ENCODE measurements around the gene ATXN10. TPM values are rescaled to one million over a fixed set of nuclear protein-coding genes. Genes with fewer than 3 reads are reported as not detected.

ATXN10 gene
- total RNA-seq, 1 donor from 2014 or later, result 125 TPM

DNA sequence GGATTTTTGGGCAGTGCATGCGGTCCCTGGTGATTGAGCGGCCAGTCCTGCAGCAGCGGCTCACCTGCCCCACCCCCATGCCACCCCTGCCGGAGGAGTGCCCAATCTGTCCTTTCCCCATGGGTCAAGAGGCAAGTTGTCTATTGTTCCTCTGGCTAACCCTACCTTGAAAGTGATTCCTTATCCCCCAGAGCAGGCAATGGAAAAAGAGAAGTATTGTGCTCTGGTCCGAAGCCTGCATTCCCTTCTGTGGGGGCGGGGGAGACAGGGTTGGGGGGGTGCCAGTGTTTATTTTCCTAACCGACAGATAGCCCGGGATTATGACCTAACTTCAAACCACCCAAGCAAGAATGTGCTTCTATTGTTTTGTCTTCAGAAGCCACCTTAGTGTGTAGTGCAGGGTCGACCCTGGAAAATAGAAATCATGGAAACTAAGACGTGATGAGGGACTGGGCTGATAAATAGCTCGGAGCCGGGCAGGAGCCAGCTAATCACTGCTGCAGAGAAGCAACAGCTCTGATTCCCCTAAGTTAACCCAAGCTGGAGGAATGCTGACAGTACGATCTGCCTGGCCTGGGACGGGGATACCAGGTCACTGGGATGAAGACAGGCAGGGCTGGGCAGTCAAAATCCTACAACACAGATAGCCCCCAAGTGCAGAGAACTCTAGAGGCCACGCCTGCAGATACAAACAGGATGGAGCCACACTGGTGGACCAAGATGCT is 38.7 kb upstream of the ATXN10 start:
- Histone ChIP-seq H3K4me3 (no peak overlapping the region), H3K9me3 (no peaks in the 10 kb centered on the region), H3K4me1 (no peaks in the 10 kb centered on the region), H3K36me3 (no peaks in the 10 kb centered on the region), H3K27me3 (peaks cover 4% of the 10 kb centered on the region), H3K27ac (no peak overlapping the region)
- peak; percentile 41 for DNase-seq
- intact Hi-C loops (cut with DNase I), result no loop called here
- TF ChIP-seq CTCF (IDR thresholded peaks at IDR 0.05), result no peak
- no peak for ATAC-seq

- TF ChIP-seq CTCF (IDR thresholded peaks at IDR 0.05), result no peak
- DNase-seq (no peak), ATAC-seq (no peak)
- Histone ChIP-seq H3K9me3 (no peaks in the 10 kb centered on the region), H3K4me3 (no peak overlapping the region), H3K4me1 (peaks cover 18% of the 10 kb centered on the region), H3K36me3 (no peaks in the 10 kb centered on the region), H3K27ac (no peak overlapping the region), H3K27me3 (no peaks in the 10 kb centered on the region)
- intact Hi-C loops (cut with DNase I), result no loop called here
These were observed 35.0 kb upstream of the ATXN10 start for GRCh38 chr22:45636683-45637082.

DNA sequence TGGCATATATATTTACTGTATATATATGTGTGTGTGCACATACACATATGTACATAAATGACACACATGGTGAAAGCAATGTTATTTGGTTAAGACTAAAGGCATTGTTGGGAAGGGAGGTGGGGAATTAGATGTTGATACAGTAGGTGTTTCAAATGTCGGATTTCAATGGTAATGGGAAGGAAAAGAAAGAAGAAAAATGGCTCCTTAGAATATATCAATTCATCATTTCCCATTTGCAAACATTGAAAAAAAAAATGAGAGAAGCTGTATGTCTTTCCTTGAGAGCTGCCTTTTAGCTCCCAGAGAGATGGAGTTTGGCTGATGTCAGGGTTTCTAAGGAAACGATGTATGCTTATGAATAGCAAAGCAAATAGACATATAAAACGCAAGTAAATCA is 33.4 kb upstream of the ATXN10 start:
- Histone ChIP-seq H3K36me3 (no peaks in the 10 kb centered on the region), H3K27me3 (no peaks in the 10 kb centered on the region), H3K4me3 (no peak overlapping the region), H3K27ac (no peak overlapping the region), H3K4me1 (peaks cover 18% of the 10 kb centered on the region), H3K9me3 (no peaks in the 10 kb centered on the region)
- intact Hi-C loops (cut with DNase I), result no loop called here
- no peak for ATAC-seq
- DNase-seq, result no peak
- TF ChIP-seq CTCF (IDR thresholded peaks at IDR 0.05), result no peak

GRCh38 chr22:45638834-45639746 is 32.5 kb upstream of the ATXN10 start:
- peak; percentile 88 for ATAC-seq
- Histone ChIP-seq H3K27ac (no peak overlapping the region), H3K4me1 (peaks cover 18% of the 10 kb centered on the region), H3K4me3 (no peak overlapping the region), H3K9me3 (no peaks in the 10 kb centered on the region), H3K27me3 (no peaks in the 10 kb centered on the region), H3K36me3 (no peaks in the 10 kb centered on the region)
- peak; percentile 84 for DNase-seq
- no peak for TF ChIP-seq CTCF (IDR thresholded peaks at IDR 0.05)
- intact Hi-C loops (cut with DNase I), result no loop called here

DNA sequence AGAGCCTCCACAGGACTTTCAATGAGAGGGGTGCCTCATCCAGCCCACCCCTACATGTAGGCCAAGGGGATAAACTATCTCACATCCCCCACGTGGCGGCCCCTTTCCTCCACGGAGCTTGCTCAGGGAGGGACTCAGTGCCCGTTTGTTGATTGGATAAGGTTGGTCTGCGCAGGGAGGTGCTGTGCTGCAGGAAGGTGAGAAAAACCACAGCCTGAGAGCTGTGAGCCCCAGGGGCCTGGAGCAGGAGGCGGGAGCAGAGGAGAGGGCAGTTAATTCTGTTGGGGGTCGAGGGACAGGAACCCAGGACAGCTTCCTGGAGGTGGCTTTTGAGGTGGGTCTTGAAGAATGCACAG is 31.9 kb upstream of the ATXN10 start:
- peaks cover 18% of the 10 kb centered on the region for H3K4me1 ChIP-seq
- no peak overlapping the region for H3K4me3 ChIP-seq
- ATAC-seq (no peak), DNase-seq (peak; percentile 38)
- TF ChIP-seq CTCF (IDR thresholded peaks at IDR 0.05), result no peak
- no peaks in the 10 kb centered on the region for H3K9me3 ChIP-seq
- intact Hi-C loops (cut with DNase I), result loop anchor here (5.0 to 10.0 kb wide), 2 partner anchors 225 to 333 kb away; no protein-coding TSS in a partner anchor
- H3K36me3 ChIP-seq, result no peaks in the 10 kb centered on the region
- no peak overlapping the region for H3K27ac ChIP-seq
- peaks cover 1% of the 10 kb centered on the region for H3K27me3 ChIP-seq
